DMS114 treated with DMSO at 0.1 percent for 48 hours (cell line): ENCODE results near the gene CATSPERD.

Experiments
- DNase-seq: peaks from one replicate; lab custom pipeline; 2025; ENCODE audit not compliant: unreplicated experiment; lab: John Stamatoyannopoulos, UW

The CATSPERD gene

DNA sequence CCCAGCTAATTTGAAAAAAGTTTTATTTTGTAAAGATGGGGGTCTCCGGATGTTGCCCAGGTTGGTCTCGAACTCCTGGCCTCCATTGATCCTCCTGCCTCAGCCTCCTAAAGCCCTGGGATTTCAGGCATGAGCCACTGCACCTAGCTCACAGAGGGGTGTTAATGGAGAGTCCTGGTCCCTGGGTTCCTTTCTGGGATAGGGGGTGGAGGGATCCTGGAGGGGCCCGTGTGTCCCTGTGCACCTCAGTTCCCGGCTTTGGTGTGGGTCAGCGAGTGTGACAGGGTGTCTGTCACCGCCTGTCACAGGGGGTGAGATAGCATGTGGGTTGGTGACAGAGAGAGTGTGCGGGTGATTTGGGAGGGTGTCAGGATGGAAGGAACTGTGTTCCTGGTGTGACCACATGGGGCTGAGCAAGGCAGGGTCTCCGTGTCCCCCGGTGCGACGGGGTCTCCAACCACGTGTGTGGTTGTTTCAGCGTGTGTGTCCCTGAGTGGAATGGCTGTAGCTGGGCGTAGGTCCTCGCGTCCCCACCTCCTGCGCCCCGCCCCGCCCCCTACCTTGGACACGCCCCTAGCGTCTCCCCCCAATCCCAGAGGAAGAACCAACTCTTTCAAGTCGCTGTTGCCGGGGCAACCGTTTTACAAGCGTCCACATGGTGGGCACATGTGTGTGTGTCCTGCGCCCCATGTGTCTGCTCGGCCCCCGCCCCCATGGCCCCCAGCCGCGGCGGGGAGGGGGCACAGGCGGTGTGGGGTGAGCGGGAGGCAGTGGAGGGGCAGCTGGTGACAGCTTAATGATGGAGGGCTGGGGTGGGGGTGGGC is 81.6 kb downstream of the CATSPERD start:
- no peak for DNase-seq

GRCh38 chr19:5803441-5803751 is 83.0 kb downstream of the CATSPERD start:
- DNase-seq = no peak

DNA sequence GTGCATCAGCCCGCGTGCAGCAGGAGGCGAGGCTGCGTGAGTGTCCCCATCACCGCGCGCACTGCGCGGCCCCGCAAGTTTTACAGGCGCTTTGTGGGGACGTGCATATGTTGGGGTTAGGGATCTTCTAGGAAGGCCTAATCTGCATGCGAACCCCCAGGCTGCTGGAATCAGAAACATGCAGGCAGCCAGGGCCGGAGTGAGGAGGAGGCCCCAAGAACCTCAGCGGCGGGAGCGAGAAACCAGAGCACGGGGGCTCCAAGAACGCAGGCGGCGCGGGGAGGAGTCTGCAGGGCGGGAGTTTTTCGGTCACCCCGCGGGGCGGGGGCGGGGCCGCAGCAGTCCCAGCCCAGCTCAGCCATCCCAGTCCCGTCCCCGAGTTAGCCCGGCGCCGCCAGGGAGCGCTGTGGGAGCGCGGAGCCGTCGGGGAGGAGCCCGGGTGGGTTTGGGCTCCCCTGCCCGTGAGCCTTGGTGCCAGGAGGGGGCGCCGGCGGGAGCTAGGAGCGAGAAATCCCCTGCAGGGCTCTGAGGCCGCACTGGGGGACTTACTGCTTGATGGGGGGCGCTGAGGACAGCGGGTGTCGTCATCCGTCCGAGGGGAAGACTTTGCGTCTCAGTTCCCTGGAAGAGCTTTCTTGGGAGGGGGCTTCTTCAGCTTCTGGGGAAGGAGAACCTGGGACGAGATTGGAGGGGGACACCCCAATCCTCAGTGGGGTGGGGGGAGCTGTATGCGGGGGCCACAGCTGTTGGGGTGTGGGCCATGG is 83.5 kb downstream of the CATSPERD start:
- DNase-seq = peak; percentile 72

DNA sequence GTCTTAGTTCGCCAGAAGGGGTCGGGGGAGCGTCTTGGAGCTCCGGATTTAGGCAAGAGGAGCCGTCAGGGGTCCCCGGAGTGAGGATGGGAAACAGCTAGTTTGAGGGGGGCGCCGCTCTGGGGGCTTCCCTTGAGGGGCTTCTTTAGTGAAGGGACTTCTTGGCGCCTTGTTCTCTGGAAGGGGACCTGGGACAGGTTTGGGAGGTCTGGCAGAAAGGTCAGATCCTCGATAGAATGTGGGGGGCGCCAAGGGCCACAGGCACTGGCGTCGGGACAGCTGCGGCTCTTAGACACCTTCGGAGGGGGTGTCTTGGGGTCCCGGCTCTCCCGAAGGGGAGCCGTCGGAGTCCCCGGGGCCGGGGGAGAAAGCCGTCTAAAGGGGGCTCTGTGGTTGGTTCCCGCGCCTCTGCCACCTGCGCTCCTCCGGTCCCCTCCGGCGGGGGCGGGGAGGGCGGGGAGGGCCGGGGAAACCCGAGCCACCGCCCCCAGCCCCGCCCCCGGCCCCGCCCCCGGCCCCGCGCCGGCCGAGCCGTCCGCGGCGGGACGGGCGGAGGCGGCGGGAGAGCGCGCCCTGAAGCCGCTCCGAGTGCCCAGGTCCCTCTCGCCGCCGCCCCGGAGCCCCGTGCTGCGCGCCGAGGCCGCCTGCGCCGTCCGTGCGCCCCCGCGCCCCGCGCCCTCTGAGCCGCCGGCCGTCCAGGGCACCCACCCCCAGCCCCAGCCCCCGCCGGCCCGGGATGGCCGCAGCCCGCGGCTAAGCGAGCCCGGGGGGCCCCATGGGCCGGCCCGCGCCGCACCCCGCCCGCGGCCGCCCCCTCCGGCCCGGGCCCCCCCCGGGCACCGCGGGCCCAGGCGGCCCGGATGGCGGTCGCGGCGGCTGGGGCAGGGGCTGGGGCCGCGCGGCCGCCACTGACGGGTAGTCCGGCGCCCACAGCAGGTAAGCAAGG is 84.4 kb downstream of the CATSPERD start, which contains the start of gene NRTN:
NRTN (plus strand) TSS at position 552 of the 946 bp plus-strand sequence. CDS start 19,099 bp downstream, outside the sequence.
- DNase-seq = no peak

GRCh38 chr19:5805462-5806132 is 85.2 kb downstream of the CATSPERD start:
- DNase-seq = peak; percentile 36

DNA sequence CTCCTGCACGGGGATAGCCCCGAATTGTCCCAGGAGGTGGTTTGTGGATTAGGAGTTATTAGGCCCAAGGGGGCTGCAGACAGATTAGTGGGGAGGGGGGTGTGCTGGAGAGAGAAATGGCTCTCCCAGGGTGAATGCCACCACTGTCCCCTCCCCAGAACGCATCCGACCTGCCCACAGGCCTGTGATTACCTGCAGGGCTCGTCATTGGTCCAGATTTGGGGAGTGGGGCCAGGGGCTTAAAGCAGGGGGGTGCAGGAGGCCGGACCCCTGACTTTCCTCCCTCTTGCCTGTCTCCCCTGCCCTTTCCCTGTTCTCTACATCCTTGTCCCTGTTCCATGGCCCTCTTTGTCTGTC is 85.7 kb downstream of the CATSPERD start:
- DNase-seq = no peak

DNA sequence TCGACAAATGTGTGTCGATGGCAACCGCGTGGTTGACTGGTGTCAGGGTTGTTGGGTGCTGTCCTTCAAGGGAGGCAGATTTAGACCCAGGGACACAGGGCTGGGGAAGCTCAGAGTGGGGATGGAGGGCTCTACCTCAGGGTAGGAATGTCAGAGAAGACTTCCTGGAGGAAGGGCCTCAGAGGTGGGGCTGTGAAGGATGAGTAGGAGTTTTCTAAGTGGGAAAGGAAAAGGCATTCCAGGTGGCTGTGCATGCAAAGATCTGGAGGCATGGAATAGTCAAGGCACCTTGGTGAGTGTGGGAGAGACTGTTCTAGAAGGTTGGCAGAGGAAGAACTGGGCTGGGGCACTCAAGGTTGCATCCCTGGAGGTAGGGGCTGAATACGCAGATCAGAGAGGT is 86.5 kb downstream of the CATSPERD start:
- DNase-seq = no peak

DNA sequence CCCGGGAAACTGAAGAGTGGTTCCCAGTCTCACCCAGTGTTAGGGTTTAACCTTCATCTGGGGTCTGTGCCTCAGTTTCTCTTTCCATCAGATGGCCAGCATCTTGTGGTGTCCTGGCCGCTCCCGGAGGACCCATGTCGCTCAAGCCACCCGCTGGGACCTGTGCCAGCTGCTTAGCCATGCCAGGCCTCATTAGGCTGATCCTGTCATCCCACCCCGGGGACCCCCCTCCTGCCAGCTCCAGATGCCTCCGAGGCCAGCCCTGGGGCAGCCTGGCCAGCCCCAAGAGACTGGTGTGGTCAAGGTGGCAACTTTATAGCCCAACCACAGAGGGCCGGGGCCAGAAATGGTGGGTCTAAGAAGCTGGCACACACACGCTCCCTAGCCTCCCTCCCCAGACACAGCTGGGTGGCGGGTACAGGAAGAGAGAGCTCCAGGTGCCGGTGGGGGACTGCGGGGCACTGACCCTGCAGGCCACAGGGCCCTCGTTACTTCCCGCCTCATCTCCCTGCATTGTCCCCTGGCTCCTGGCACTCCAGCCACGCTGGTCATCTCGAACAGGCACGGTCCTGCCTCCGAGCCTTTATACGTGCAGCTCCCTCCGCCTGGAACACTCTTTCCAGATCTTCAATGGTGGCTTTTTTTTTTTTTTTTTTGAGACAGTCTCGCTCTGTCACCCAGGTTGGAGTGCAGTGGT is 87.8 kb downstream of the CATSPERD start:
- DNase-seq = no peak

DNA sequence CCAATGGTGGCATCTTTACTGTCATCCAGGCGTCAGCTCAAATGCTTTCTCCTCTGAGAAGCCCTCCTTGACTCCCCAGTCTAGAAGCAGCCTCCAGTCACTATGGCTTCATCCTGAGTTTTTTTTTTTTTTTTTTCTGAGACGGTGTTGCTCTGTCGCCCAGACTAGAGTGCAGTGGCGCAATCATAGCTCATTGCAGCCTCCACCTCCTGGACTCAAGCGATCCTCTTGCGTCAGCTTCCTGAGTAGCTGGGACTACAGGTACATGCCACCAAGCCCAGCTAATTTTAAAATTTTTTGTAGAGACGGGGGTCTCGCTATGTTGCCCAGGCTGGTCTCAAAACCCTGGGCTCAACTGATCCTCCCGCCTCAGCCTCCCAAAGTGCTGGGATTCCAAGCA is 88.6 kb downstream of the CATSPERD start:
- no peak for DNase-seq

GRCh38 chr19:5809469-5809868 is 89.0 kb downstream of the CATSPERD start:
- no peak for DNase-seq

DNA sequence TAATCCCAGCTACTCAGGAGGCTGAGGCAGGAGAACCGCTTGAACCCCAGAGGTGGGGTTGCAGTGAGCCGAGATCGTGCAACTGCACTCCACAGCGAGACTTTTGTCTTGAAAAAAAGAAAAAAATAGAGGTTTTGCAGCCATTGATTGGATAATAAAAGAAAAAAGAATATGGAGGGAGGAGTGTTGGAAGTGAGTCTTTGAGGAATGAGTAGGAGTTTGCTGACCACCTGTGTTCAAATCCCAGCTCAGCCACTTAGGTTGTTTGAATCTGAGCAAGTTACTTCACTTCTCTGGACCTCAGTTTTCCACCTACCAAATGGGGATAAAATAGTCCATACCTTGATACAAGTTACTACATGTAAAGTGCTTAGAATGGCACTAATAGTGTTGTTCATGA is 90.7 kb downstream of the CATSPERD start:
- no peak for DNase-seq

DNA sequence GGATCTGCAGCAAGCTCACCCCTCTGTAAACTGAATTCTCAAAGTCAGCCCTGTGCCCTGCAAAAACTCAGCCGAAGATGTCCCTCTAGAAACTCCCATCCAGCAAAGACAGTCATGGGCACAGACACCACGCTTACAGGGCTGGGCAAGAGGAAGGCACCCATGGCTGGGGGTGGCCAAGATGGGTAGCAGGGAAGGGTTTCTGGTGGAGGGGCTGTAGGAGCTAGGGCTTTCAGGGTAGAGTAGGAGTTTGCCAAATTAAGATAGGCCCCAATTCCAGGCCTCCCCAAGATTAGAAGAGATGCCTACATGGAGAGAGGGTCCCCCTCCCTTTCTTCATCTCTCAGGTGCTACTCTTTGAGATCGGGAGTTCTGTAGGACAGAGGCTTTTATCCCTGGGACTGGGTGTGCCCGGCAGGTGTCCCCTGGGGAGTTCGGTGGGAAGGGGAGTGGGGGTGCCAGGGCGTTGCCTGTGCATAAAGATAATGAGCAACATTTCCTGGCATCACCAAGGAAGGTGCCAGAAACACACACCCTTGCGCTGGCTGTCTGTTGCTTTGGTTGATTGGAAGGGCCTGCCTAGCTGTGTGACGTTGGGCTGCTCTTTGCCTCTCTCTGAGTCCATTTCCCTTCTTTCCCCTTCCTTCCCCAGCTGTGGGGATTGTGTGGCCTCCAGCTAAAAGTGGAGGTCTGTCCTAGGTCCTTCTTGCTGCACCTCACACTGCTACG is 93.8 kb downstream of the CATSPERD start:
- no peak for DNase-seq

DNA sequence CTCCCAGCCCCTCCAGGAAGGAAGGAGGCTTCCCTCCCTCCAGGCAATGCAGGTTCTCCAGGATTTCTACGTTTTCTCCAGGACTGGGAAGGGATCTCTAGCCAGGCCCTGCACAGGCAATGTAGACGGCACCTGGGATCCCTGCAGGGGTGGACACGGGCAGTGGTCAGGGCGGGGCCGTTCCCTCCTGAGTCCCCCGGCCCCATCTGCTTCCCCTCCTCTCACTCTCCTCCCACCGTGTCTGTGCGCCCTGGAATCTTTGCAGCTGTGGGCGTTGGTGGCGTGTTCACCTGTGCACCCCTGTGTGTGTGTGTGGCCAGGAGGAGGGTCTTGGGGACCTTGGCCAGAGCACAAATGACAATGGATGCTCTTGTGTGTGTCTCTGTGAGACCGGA is 94.4 kb downstream of the CATSPERD start:
- no peak for DNase-seq

- no peak for DNase-seq
Observed at GRCh38 chr19:5817218-5817617, 96.8 kb downstream of the CATSPERD start.

GRCh38 chr19:5818594-5818993 is 98.2 kb downstream of the CATSPERD start:
- no peak for DNase-seq

DNA sequence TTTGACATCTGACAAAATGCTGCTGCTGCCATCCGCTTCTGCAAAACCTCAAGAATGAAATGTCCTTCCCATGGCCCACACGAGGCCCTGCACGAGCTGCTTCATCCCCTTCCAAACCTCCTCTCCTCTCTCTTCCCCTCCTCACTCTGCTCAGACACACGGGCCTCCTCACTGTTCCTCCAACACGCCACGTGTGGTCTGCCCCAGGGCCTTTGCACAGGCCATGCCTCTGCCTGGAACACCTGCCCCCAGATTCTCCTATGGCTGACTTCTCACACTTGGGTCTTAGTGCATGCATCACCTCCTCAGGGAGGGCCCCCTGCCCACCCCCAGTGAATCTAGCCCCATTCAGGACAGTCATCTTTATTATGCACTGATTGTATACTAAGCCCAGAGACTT is 100.3 kb downstream of the CATSPERD start:
- no peak for DNase-seq

DNA sequence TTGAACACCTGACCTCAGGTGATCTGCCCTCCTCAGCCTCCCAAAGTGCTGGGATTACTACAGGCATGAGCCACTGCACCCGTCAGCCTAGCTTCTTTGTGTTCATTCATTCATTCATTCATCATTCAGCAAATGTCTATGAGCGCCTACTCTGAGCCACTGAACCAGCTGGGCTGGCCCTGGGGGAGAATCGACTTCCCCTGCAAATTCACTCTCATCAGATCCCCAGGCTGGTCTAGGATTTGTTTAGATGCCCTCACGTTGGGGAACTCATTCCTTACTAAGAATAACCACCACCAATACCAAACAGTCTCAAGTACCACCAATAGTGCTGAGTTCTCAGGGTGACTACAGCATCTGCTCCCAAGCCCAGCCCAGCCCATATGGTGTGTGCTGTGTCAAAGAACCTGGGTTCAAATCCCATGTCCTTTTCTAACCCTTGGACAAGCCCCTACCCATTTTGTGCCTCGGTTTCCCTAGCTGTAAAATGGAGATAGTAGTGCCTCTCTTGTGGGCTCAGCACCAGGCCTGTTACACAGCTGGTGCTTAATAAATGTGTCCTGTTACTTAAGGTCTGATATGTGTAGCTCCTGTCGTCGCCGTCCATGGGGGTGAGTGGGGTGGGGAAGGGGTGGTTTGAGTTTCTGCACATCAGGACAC is 101.2 kb downstream of the CATSPERD start:
- DNase-seq = no peak

GRCh38 chr19:5822181-5822844 is 101.9 kb downstream of the CATSPERD start:
- DNase-seq = no peak
